ENCODE data around the gene RNASEH2A.
"Not testable (repeated sequence)": the region's sequence is repeated elsewhere in the genome, so short reads cannot be mapped to it uniquely, and the experiment has no call there.

Gene RNASEH2A

DNA sequence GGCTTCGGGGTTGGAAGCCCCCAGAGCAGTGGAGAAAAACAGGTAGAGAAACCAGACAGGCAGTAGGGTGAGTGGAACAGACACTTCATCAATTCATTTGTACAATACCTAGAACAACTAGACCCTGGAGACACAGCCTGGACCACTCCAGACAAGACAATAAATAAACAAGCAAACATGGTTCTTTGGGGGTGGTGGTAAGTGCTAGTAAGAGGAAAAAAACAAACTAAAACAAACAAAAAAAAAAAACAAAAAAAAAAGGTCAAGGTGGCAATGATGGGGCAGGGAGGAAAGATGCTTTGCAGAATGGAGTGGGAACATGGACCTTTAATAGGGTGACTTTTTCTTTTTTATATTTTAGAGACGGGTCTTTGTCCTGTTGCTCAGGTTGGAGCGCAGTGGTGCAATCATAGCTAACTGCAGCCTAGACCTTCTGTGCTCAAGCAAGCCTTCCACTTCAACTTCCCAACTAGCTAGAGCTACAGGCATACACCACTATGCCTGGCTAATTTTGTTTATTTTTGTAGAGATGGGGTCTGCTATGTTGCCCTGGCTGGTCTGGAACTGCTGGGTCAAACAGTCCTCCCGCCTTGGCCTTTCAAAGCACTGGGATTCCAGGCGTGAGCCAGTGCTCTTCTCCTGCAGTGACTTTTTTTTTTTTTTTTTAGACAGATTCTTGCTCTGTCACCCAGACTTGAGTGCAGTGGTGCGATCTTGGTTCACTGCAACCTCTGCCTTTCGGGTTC is 12.0 kb upstream of the RNASEH2A start:
- DNase-seq, result no peak

DNA sequence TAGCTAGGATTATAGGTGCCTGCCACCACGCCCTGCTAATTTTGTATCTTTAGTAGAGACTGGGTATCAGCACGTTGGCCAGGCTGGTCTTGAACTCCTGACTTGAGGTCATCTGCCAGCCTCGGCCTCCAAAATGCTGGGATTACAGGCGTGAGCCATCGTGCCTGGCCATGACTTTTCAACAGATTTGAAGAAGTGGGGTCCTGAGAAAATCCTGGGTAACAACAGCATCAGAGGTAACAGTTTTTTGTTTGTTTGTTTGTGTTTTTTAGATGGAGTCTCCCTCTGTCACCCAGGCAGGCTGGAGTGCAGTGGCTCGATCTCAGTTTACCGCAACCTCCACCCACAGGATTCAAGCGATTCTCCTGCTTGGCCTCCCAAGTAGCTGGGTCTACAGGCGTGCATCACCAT is 11.4 kb upstream of the RNASEH2A start:
- no peak for DNase-seq

DNA sequence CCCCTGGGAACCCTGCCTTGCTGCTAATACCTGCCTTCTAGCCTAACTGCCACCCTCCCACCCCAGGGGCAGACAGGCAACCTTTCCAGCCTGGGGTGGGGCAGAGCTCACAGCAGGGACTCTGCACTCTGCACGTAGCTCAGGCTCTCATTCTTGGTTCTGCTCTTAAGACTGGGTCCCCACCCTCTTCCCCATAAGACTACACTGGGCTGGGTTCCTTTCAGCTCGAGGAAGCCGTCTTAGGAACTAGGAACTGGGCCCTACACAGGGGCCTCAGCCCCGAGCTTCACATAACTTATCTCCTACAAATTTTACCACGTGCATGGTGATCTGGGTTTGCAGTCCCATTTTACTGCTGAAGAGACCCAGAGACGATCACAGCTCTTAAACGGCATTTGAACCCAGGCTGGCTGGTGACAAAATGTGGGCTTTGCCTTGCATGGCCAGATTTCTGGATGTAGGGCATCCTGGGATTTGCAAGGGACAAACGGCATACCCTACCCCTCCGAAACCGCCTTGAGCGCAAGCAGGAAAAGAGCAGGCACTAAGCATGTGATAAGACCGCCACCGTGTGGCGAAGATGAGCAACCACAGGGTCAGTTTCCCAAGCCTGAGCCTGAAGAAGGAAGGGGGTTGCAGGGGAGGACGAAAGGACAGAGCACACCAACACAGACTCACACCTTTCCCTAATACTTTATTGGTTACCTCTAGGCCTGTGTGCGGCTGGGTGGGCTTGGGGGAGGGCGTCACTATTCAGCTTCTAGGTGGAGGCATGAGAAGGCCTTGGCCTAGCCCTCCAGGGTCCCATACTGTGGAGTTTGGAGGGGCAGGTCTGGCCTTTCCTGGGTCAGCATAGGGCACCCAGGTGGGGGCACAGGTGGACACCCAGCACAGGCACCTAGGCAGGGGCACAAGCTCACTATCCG is 10.0 kb upstream of the RNASEH2A start:
- DNase-seq, result peak; percentile 78

GRCh38 chr19:12797141-12797587 is 9.2 kb upstream of the RNASEH2A start:
- DNase-seq, result no peak

DNA sequence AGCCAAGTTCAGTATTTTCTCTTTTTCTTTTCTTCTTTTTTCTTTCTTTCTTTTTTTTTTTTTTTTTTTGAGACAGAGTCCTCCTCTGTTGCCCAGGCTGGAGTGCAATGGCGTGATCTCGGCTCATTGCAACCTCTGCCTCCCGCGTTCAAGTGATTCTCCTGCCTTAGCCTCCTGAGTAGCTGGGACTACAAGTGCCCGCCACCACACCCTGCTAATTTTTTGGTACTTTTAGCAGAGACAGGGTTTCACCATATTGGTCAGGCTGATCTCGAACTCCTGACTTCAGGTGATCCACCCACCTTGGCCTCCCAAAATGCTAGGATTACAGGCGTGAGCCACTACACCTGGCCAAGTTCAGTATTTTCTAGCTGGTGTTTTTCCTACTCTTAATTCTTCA is 8.8 kb upstream of the RNASEH2A start:
- not testable (repeated sequence) for DNase-seq

DNA sequence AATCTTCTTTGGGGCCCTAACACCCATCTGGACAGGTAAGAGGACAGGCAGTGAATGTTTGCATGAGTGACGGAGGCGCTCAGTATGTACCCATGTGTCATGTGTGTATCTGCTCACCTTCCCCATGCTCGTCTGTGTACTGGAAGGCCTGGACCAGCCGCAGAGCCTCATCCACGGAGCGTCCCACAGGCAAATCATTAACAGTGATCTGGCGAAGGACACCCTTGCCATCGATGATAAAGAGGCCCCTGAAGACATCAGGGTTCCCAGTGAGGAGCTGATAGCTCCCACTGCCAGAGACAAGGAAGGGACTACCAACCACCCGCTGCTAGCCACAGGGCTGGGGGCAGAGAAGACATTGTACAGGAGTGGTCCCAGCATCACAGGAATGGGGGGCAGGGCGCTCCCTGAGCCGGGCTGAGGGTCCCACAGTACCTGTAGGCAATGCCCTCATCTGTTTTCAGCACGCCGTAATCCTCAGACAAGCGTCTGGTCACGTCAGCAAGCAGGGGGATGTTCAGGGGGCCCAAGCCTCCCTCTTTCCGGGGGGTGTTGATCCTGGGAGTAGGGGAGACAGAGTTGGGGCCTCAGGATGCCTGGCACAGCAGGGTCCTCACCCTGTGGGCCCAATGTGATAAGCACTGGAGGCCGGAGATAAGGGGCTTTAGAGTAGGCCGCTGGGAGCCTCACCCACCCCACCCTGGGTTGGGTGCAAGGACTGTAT is 6.5 kb upstream of the RNASEH2A start:
- DNase-seq, result no peak

DNA sequence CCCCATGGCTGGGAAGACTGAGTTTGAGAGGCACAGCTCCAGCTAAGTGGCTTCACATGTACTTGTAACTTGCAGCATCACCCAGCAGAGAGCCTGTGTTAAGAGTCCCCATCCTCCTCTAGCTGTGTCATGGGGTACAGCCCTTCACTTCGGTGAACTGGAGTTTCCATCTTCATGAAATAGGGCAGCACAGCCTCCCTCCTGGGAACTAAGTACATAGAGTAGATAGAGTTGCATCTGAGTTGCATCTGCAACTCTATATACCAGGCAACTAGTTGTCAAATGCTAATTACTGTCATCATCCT is 6.0 kb upstream of the RNASEH2A start:
- no peak for DNase-seq

- DNase-seq, result no peak
These were observed 5.4 kb upstream of the RNASEH2A start for GRCh38 chr19:12800923-12801465.

- DNase-seq, result peak; percentile 63
These were observed 4.7 kb upstream of the RNASEH2A start, which contains the start of the genes PRDX2 and THSD8 for GRCh38 chr19:12801466-12802266. Gene PRDX2, minus strand, starts transcription at chr19:12801800. Its CDS starts 539 bp downstream, at chr19:12801261. Gene THSD8, plus strand, starts transcription at chr19:12802069. Its CDS starts 3 bp downstream, at chr19:12802072.

DNA sequence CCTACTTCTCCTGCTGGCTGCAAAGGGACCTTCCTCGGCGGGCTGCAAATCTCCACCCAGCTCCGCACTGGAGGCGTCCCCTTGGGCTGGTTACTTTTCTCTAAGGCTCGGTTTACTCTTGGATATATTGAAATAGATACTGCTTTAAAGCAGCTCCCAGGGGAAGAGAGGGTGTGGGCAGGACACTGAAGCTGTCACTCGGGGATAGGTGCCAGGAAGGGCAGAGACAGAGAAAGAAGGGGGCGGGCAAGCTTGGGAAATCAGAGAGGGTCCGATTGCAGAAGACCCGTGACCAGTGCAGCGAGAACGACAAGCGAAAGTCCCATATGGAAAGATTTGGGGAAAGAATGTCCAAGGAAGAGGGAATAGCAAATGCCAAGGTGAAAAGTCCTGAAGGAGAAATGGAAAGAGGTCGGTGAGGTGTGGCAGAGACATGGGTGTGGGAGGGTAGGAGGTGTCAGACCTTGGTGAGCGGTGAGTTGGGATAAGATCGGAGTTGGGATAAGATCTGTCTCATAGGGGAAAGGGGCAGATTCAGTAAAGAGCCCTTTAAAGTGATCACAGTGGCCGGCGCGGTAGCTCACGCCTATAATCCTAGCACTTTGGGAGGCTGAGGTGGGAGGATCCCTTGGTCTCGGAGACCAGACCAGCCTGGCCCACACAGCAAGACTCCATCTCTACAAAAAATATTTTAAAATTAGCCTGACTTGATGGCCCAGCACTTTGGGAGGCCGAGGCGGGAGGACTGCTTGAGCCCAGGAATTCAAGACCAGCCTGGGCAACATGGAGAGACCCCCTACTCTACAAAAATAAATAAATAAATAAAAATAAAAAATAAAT is 3.9 kb upstream of the RNASEH2A start:
- DNase-seq, result no peak

- no peak for DNase-seq
These were observed 2.3 kb upstream of the RNASEH2A start for GRCh38 chr19:12804051-12804450.

DNA sequence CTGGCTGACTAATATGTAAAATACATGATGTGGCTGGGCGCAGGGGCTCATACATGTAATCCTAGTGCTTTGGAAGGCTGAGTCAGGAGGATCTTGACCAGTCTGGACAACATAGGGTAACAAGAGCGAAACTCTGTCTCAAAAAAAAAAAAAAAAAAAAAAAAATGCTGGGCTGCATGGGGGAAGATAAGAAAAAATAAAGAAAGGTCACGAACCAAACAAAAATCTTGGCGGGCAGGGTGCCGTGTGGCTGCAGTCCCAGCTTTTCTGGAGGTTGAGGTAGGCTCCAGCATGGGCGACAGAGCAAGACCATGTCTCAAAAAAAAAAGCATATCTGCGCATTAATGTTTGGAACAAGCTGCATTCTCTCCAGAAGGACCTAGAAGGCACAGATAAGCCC is 8.7 kb downstream of the RNASEH2A start:
- DNase-seq, result no peak

DNA sequence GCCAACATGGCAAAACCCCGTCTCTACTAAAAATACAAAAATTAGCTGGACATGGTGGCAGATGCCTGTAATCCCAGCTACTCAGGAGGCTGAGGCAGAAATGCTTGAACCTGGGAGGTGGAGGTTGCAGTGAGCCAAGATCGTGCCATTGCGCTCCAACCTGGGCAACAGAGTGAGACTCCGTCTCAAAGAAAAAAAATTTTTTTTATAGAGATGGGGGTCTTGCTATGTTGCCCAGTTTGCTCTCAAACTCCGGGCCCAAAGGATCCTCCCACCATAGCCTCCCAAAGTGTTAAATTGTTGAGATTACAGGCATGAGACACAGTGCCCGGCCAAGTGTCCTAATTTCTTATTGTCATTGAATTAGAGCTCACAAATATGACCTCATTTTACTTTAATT is 10.8 kb downstream of the RNASEH2A start:
- DNase-seq, result not testable (repeated sequence)

DNA sequence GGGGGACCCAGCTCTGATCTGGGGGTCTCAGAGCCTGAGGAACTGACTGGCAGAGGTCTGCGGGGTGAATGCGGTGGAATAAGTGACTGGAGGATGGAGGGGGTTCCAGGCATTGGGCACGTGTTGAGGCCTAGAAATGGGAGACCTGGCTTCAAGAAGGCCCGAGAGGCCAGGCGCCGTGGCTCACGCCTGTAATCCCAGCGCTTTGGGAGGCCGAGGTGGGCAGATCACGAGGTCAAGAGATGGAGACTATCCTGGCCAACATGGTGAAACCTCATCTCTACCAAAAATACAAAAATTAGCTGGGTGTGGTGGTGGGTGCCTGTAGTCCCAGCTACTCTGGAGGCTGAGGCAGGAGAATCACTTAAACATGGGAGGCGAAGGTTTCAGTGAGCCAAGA is 11.4 kb downstream of the RNASEH2A start:
- DNase-seq, result not testable (repeated sequence)

DNA sequence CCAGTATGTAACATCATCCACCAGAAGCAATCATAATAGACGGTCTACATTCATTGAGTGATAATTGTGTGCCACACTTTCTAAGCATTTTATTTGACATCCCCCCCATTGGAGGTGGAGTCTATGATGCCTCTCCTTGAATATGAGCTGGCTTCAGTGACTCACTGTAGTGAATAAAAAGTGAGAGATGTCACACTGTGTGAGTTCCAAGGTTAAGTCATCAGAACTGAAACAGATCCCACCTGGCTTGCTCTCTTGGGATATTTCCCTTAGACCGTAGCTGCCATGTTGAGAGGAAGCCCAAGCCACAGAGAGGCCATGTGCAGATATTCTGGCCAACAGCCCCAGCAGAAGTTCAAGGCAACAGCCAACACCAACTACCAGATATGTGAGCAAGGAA is 15.4 kb downstream of the RNASEH2A start:
- no peak for DNase-seq

- DNase-seq, result no peak
These were observed 19.1 kb downstream of the RNASEH2A start for GRCh38 chr19:12825254-12826131.

DNA sequence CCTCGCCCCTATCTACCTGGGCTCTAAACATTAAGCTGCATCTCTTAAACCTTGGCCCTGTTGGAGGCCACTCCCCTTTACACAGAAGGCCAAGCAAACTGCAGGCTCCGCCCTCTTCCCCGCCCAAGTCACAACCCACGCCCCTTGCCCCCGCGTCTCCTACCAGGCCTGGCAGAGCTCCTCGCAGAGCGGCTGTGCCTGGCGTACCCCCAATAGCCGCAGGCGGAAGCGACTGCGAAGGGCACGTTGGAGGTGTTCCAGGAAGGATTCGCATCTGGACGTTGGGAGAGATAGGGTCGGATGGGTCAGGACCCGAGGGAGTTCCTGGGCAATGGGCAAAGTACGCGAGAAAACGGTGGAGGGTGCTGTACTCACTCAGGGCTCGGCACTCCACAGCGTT is 22.1 kb downstream of the RNASEH2A start:
- DNase-seq, result no peak

- DNase-seq, result no peak
These were observed 27.0 kb downstream of the RNASEH2A start for GRCh38 chr19:12833418-12833737.

- DNase-seq, result peak; percentile 42
These were observed 27.6 kb downstream of the RNASEH2A start for GRCh38 chr19:12833738-12834565.

All from activated CD8-positive, alpha-beta memory T cell treated with anti-CD3 and anti-CD28 coated beads, Interleukin-2, amount 50 U/mL, for 4 hours (primary cell).